Measurements from ENCODE around the gene PLPP1. TPM values are rescaled to one million over a fixed set of nuclear protein-coding genes. Genes with fewer than 3 reads are reported as not detected.

The PLPP1 gene
- total and polyA plus RNA-seq, 2 of the 13 experiments (the other 11 are each of a cell fraction or from before 2014, with no cell fraction given), result 7.3 to 12.1 TPM

DNA sequence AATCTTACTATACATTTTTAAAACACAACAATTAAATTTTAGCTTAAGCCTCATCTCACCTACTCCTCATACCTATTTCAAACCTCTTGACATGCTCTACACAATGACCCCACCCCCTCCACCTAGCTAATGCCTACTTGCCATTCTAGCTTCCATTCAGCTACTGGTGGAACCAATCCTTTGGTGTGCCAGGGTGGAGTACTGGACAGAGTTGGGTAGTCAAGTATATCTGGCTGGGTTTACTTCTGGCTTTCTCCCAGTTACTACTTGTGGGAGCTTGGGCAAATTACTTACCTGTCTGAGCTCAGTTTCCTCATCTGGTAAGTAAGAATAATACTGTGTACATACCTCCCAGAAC is 24.3 kb downstream of the PLPP1 start (continued):
- no peak for TF ChIP-seq ELF3 (CRISPR knock-in tag; IDR thresholded peaks at IDR 0.05)

DNA sequence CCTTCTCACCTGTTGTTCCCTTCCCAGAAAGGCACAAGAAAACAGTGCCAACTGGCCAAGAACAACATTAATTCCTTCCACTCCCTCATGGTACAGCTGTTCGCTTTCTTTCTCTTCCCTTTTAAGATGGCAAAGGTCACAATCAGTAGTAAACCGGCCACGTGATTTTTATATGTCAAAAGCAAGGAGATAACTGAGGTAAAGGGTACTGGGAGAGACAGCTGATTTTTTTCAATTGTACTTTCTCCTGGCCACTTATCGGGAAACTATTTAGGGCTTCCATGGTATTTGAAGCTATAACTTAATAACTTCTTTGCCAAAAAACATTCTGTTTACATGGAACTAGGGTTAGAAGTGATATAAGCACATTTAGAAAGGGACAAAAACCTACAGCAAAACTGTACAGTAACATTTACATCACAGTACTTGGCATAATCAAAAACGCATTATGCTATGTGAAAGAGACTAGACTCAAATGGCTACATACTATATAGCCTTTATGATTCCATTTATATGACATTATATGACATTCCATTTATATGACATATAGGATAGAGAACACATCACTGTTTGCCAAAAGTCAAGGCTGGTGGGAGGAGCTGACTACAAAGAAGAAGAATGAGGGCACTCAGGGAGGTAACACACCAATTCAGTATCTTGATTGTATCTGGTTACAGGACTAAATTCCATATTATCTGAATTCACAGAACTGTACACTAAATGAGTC is 24.8 kb downstream of the PLPP1 start:
- Histone ChIP-seq H2AFZ (ENCODE audit: low read length) (no peak overlapping the region), H3K4me2 (ENCODE audit: low read depth, low read length) (no peak overlapping the region), H3K4me1 (ENCODE audit: insufficient read depth, low read length) (no peaks in the 10 kb centered on the region), H3K9me3 (ENCODE audit: low read length) (no peaks in the 10 kb centered on the region), H4K20me1 (ENCODE audit: insufficient read depth, low read length) (no peaks in the 10 kb centered on the region; the same call in 1 of the 2 replicates), H3K27ac (ENCODE audit: extremely low read length, insufficient read depth, low read length) (no peak overlapping the region), H3K27me3 (ENCODE audit: control insufficient read depth in 1 of 2, insufficient read depth in 2 of 2, low read length in 2 of 2) (no peaks in the 10 kb centered on the region), H3K9ac (ENCODE audit: insufficient read depth, low read depth, low read length) (no peak overlapping the region), H3K4me3 (replicated peaks in 1 of 3; ENCODE audit: insufficient read depth in 1 of 3, low read depth in 2 of 3, low read length in 3 of 3) (no peak overlapping the region), H3K79me2 (ENCODE audit: insufficient read depth, low read length) (no peaks in the 10 kb centered on the region), H3K36me3 (replicated peaks in 1 of 2; ENCODE audit: control insufficient read depth in 1 of 2, insufficient read depth in 2 of 2, low read length in 2 of 2) (no peaks in the 10 kb centered on the region)
- ATAC-seq (no peak), FAIRE-seq (no peak), DNase-seq (ENCODE audit: low spot score) (peak; percentile 11)
- BruUV-seq (replicated peaks), result no TSS peak
- ChIA-PET POLR2A (no interaction called here), CTCF (ENCODE audit: low intra/inter-chr PET ratio, low total read pairs) (no interaction called here)
- TF ChIP-seq HMGA1 (CRISPR knock-in tag; conservative IDR thresholded peaks at IDR 0.05) (no peak), ZNF567 (CRISPR knock-in tag; IDR thresholded peaks at IDR 0.05; ENCODE audit: borderline replicate concordance) (no peak), HCFC1 (IDR thresholded peaks at IDR 0.05; ENCODE audit: low read depth, low read length) (no peak), POGZ (CRISPR knock-in tag; IDR thresholded peaks at IDR 0.05) (no peak), HIVEP1 (CRISPR knock-in tag; IDR thresholded peaks at IDR 0.05) (no peak), ZNF460 (CRISPR knock-in tag; IDR thresholded peaks at IDR 0.05; ENCODE audit: borderline replicate concordance) (no peak), ZNF572 (CRISPR knock-in tag; IDR thresholded peaks at IDR 0.05) (no peak)
- TF ChIP-seq, protein P1, sequence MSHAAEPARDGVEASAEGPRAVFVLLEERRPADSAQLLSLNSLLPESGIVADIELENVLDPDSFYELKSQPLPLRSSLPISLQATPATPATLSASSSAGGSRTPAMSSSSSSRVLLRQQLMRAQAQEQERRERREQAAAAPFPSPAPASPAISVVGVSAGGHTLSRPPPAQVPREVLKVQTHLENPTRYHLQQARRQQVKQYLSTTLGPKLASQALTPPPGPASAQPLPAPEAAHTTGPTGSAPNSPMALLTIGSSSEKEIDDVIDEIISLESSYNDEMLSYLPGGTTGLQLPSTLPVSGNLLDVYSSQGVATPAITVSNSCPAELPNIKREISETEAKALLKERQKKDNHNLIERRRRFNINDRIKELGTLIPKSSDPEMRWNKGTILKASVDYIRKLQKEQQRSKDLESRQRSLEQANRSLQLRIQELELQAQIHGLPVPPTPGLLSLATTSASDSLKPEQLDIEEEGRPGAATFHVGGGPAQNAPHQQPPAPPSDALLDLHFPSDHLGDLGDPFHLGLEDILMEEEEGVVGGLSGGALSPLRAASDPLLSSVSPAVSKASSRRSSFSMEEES (CRISPR knock-in tag; IDR thresholded peaks at IDR 0.05), result no peak
- TF ChIP-seq, protein P2, sequence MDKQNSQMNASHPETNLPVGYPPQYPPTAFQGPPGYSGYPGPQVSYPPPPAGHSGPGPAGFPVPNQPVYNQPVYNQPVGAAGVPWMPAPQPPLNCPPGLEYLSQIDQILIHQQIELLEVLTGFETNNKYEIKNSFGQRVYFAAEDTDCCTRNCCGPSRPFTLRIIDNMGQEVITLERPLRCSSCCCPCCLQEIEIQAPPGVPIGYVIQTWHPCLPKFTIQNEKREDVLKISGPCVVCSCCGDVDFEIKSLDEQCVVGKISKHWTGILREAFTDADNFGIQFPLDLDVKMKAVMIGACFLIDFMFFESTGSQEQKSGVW (CRISPR knock-in tag; IDR thresholded peaks at IDR 0.05; ENCODE audit: borderline replicate concordance), result no peak
- intact Hi-C loops (cut with micrococcal nuclease; ENCODE audit: unreplicated experiment) (no loop called here), in situ Hi-C loops (cut with HindIII; ENCODE audit: extremely low pct_ligation_motif_present, low pct_unique_long_range_greater_than_20kb) (no loop called here)
- 89% methylated on average over 5 of the region's 5 CpGs for WGBS (ENCODE audit: low lambda C conversion rate)

Measured in HepG2 (cell line).